ENCODE data around the gene RASIP1. TPM values are rescaled to one million over a fixed set of nuclear protein-coding genes. Genes with fewer than 3 reads are reported as not detected.
A peak's percentile ranks its signal among the peaks of the same experiment; 100 is the strongest.

RASIP1 gene
- total RNA-seq, 1 experiment from 2014 or later, result 4.6 TPM

DNA sequence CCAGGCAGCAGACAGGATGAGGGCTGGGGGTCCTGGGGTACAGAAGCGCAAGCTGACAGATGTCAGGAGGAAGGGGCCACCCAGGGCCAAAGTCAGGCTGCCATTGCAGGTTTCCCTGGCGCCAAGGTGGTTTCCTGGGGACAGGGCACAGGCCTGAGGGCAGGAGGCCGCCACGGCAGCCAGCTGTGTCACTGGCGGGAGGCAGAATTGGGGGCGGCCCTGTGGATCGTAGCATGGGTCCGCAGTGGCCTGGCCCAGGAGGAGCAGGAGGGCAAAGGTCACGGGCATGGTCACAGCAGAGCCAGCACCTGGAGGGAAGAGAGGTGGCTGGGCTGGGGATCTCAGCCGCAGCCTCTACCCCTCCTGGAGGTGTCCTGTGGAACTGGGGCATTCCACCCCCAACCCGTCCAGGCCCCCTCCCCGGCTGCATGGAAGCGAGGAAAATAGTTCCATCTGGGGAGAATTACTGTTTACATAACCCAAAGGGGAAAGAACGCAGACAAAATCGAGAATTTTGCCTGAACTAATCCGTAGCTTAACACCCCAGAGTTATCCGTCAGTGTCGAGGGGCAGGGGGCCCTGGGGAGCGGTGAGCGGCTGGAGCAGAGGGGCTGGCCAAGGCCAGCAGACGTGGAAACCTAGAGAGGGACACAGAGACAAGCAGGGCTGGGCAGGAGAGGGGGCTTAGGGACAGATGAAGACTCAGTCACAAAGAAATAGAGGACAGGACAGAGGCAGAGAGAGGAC is 69.5 kb downstream of the RASIP1 start:
- peak; percentile 72 for DNase-seq
- H3K27me3 ChIP-seq (ENCODE audit: control insufficient read depth, insufficient read depth, low read length), result peaks cover 10% of the 10 kb centered on the region
- H3K36me3 ChIP-seq (replicated peaks; ENCODE audit: control insufficient read depth, insufficient read depth, low read length), result no peaks in the 10 kb centered on the region
- H3K4me3 ChIP-seq (ENCODE audit: insufficient read depth, low read depth, low read length), result no peak overlapping the region

Other genes with a start within 250 kb of the RASIP1 start
- gene LMTK3, start 228.8 kb downstream of the RASIP1 start, total RNA-seq (2014; rRNA removed; shearing (Covaris generic)), result 3.0 and 3.6 TPM in 2 replicates
- 1.8 and 2.8 TPM in 2 replicates for gene SULT2B1, start 188.4 kb downstream of the RASIP1 start, total RNA-seq (2014; rRNA removed; shearing (Covaris generic))
- gene SPACA4, start 133.9 kb downstream of the RASIP1 start, total RNA-seq (2014; rRNA removed; shearing (Covaris generic)), result not detected in 2 replicates
- 3.8 and 4.0 TPM in 2 replicates for gene FAM83E, start 125.5 kb downstream of the RASIP1 start, total RNA-seq (2014; rRNA removed; shearing (Covaris generic))
- 3,978 and 5,156 TPM in 2 replicates for gene RPL18, start 121.4 kb downstream of the RASIP1 start, total RNA-seq (2014; rRNA removed; shearing (Covaris generic))
- gene SPHK2, start 121.1 kb downstream of the RASIP1 start, total RNA-seq (2014; rRNA removed; shearing (Covaris generic)), result 10.9 and 26.4 TPM in 2 replicates
- gene DBP, start 103.2 kb downstream of the RASIP1 start, total RNA-seq (2014; rRNA removed; shearing (Covaris generic)), result 11.2 and 18.2 TPM in 2 replicates
- 10.8 and 24.0 TPM in 2 replicates for gene CA11, start 94.4 kb downstream of the RASIP1 start, total RNA-seq (2014; rRNA removed; shearing (Covaris generic))
- gene NTN5, start 67.6 kb downstream of the RASIP1 start, total RNA-seq (2014; rRNA removed; shearing (Covaris generic)), result 0.15 TPM in 1 of 2 replicates, not detected in the other
- 0.78 and 1.8 TPM in 2 replicates for gene FUT2, start 44.6 kb downstream of the RASIP1 start, total RNA-seq (2014; rRNA removed; shearing (Covaris generic))
- gene MAMSTR, start 20.9 kb downstream of the RASIP1 start, total RNA-seq (2014; rRNA removed; shearing (Covaris generic)), result 1.7 and 2.4 TPM in 2 replicates
- 0.18 and 0.24 TPM in 2 replicates for gene IZUMO1, start 6.3 kb upstream of the RASIP1 start, total RNA-seq (2014; rRNA removed; shearing (Covaris generic))
- gene FUT1, start 12.0 kb upstream of the RASIP1 start, total RNA-seq (2014; rRNA removed; shearing (Covaris generic)), result 6.1 and 8.2 TPM in 2 replicates
- gene FGF21, start 14.9 kb upstream of the RASIP1 start, total RNA-seq (2014; rRNA removed; shearing (Covaris generic)), result 0.35 TPM in 1 of 2 replicates, not detected in the other
- gene BCAT2, start 70.4 kb upstream of the RASIP1 start, total RNA-seq (2014; rRNA removed; shearing (Covaris generic)), result 31.5 and 40.0 TPM in 2 replicates
- gene HSD17B14, start 95.9 kb upstream of the RASIP1 start, total RNA-seq (2014; rRNA removed; shearing (Covaris generic)), result 9.9 and 18.0 TPM in 2 replicates
- 20.6 and 25.6 TPM in 2 replicates for gene PLEKHA4, start 128.0 kb upstream of the RASIP1 start, total RNA-seq (2014; rRNA removed; shearing (Covaris generic))
- 20.3 and 21.6 TPM in 2 replicates for gene PPP1R15A, start 131.8 kb upstream of the RASIP1 start, total RNA-seq (2014; rRNA removed; shearing (Covaris generic))
- gene TULP2, start 158.1 kb upstream of the RASIP1 start, total RNA-seq (2014; rRNA removed; shearing (Covaris generic)), result 0.52 and 1.1 TPM in 2 replicates
- 173 and 203 TPM in 2 replicates for gene NUCB1, start 159.7 kb upstream of the RASIP1 start, total RNA-seq (2014; rRNA removed; shearing (Covaris generic))
- gene DHDH, start 193.1 kb upstream of the RASIP1 start, total RNA-seq (2014; rRNA removed; shearing (Covaris generic)), result not detected in 2 replicates
- gene BAX, start 214.3 kb upstream of the RASIP1 start, total RNA-seq (2014; rRNA removed; shearing (Covaris generic)), result 57.8 and 72.6 TPM in 2 replicates
- 2,437 and 3,282 TPM in 2 replicates for gene FTL, start 224.7 kb upstream of the RASIP1 start, total RNA-seq (2014; rRNA removed; shearing (Covaris generic))